DMS114 treated with DMSO at 0.1 percent for 48 hours (cell line): ENCODE results near the gene NLRC4.
"Not testable (repeated sequence)": the region's sequence is repeated elsewhere in the genome, so short reads cannot be mapped to it uniquely, and the experiment has no call there.

ENCODE experiments used
- DNase-seq: peaks from one replicate; lab custom pipeline; 2025; ENCODE audit not compliant: unreplicated experiment; lab: John Stamatoyannopoulos, UW

The NLRC4 gene

GRCh38 chr2:32246911-32247310 is 17.8 kb downstream of the NLRC4 start:
- no peak for DNase-seq

GRCh38 chr2:32242331-32242730 is 22.4 kb downstream of the NLRC4 start:
- DNase-seq: no peak

- DNase-seq: no peak
These were observed 26.7 kb downstream of the NLRC4 start for GRCh38 chr2:32237996-32238395.

GRCh38 chr2:32237488-32237887 is 27.2 kb downstream of the NLRC4 start:
- DNase-seq: no peak

GRCh38 chr2:32235315-32235714 is 29.4 kb downstream of the NLRC4 start:
- DNase-seq: no peak

- no peak for DNase-seq
These were observed 32.7 kb downstream of the NLRC4 start for GRCh38 chr2:32231959-32232358.

GRCh38 chr2:32229635-32230034 is 35.1 kb downstream of the NLRC4 start:
- DNase-seq: no peak

GRCh38 chr2:32228181-32228580 is 36.5 kb downstream of the NLRC4 start:
- no peak for DNase-seq

- no peak for DNase-seq
These were observed 37.2 kb downstream of the NLRC4 start for GRCh38 chr2:32227492-32227891.

GRCh38 chr2:32222966-32223365 is 41.7 kb downstream of the NLRC4 start:
- DNase-seq: no peak

GRCh38 chr2:32220445-32220844 is 44.2 kb downstream of the NLRC4 start:
- no peak for DNase-seq

GRCh38 chr2:32212295-32212694 is 52.4 kb downstream of the NLRC4 start:
- DNase-seq: no peak

GRCh38 chr2:32210767-32211408 is 53.8 kb downstream of the NLRC4 start:
- no peak for DNase-seq

GRCh38 chr2:32203428-32203827 is 61.3 kb downstream of the NLRC4 start:
- DNase-seq: not testable (repeated sequence)

GRCh38 chr2:32200814-32201213 is 63.9 kb downstream of the NLRC4 start:
- DNase-seq: no peak

GRCh38 chr2:32192418-32192817 is 72.3 kb downstream of the NLRC4 start:
- no peak for DNase-seq

- DNase-seq: no peak
These were observed 75.7 kb downstream of the NLRC4 start for GRCh38 chr2:32189011-32189410.

GRCh38 chr2:32182667-32183066 is 82.0 kb downstream of the NLRC4 start:
- no peak for DNase-seq
